Esophagus muscularis mucosa (tissue), 4 donors: Measurements from ENCODE around the gene STARD5. TPM values are rescaled to one million over a fixed set of nuclear protein-coding genes. Genes with fewer than 3 reads are reported as not detected.
A peak's percentile ranks its signal among the peaks of the same experiment; 100 is the strongest.

ENCODE experiments used
- DNase-seq: peaks from one replicate; pipeline ENCODE4 v3.0.0-alpha.2; 2017; ENCODE audit errors: extremely low spot score
- H3K27ac ChIP-seq, 4 donors: fragments of 200-600 bp; sonication (generic); replicated peaks in 1 of 4; 1 replicate in 3 of 4; 2 replicates in 1 of 4; pipeline ENCODE4 v1.5.1; 2016 to 2019; ENCODE audit warnings: mild to moderate bottlenecking in 1 of 4
- H3K27me3 ChIP-seq, 4 donors: fragments of 200-600 bp; sonication (generic); one replicate each; pipeline versions ENCODE4 v1.5.1 to v1.6.0; 2016 to 2019
- H3K36me3 ChIP-seq, 4 donors: fragments of 200-600 bp; sonication (generic); one replicate each; pipeline ENCODE4 v1.5.1; 2016 to 2019
- H3K4me1 ChIP-seq, 4 donors: fragments of 200-600 bp; sonication (generic); one replicate each; pipeline ENCODE4 v1.5.1; 2016 to 2019
- H3K4me3 ChIP-seq, 4 donors: fragments of 200-600 bp; sonication (generic); 1 replicate in 2 of 4; 2 replicates in 2 of 4; pipeline ENCODE4 v1.5.1; 2016 to 2019; ENCODE audit warnings: mild to moderate bottlenecking in 4 of 4, moderate library complexity in 1 of 4
- H3K9me3 ChIP-seq, 4 donors: fragments of 200-600 bp; sonication (generic); 1 replicate in 3 of 4; 2 replicates in 1 of 4; pipeline ENCODE4 v1.5.1; 2016 to 2019
- EP300 ChIP-seq: sonication (generic); formaldehyde crosslinking; IDR thresholded peaks from one replicate; pipeline ENCODE4 v1.6.1; 2017; ENCODE audit warnings: antibody characterized with exemption
- POLR2A ChIP-seq: fragments of 450-650 bp; IDR thresholded peaks from one replicate; pipeline ENCODE4 v1.6.1; 2017; ENCODE audit warnings: antibody characterized with exemption, moderate library complexity, mild to moderate bottlenecking, low read depth
- POLR2AphosphoS5 ChIP-seq, 2 donors: sonication (generic); formaldehyde crosslinking; IDR thresholded peaks; one replicate each; pipeline ENCODE4 v1.6.1; 2017; ENCODE audit warnings: antibody characterized with exemption in 2 of 2
- WGBS: methylation state at CpG from one replicate; pipeline ENCODE4 v1.1.5; 2018; 5-methylcytosine and 5-hydroxymethylcytosine counted together
- intact Hi-C: fragments of 100-400 bp; cut with DNase I; formaldehyde crosslinking; loops from one replicate; pipeline ENCODE4 v1.15.1; 2023
- total RNA-seq, 4 donors: library from RNA; depleted of rRNA; stranded (reverse); fragments of >200 nt; gene quantifications; one replicate each; pipeline versions ENCODE4 v1.1.0 to v1.2.1, GENCODE V29; 2016
- TF ChIP-seq, protein P1 (sequence below), 3 experiments: fragments of 200-600 bp in 2 of 3; fragments of 450-650 bp in 1 of 3; sonication (generic) in 2 of 3; IDR thresholded peaks; one replicate each; pipeline ENCODE4 v1.5.1; 2017 to 2019; ENCODE audit warnings: antibody characterized with exemption in 3 of 3, mild to moderate bottlenecking in 2 of 3, moderate library complexity in 1 of 3

Gene STARD5
- total RNA-seq, 4 donors from 2014 or later = 2.7 to 3.7 (median 3.0) TPM

- H3K4me3 ChIP-seq = no peak overlapping the region
- no peaks in the 10 kb centered on the region for H3K9me3 ChIP-seq
- no peaks in the 10 kb centered on the region for H3K27me3 ChIP-seq
- H3K4me1 ChIP-seq = peaks cover 4 to 5% (median 4%) of the 10 kb centered on the region in 4 donors
- intact Hi-C loops = loop anchor here (10.0 kb wide), 1 partner anchor 335 kb away; no protein-coding TSS in a partner anchor
- H3K36me3 ChIP-seq = no peaks in the 10 kb centered on the region
- TF ChIP-seq POLR2A (no peak), EP300 (no peak), POLR2AphosphoS5 (IDR thresholded peaks at IDR 0.05) (no peak)
- TF ChIP-seq, protein P1, sequence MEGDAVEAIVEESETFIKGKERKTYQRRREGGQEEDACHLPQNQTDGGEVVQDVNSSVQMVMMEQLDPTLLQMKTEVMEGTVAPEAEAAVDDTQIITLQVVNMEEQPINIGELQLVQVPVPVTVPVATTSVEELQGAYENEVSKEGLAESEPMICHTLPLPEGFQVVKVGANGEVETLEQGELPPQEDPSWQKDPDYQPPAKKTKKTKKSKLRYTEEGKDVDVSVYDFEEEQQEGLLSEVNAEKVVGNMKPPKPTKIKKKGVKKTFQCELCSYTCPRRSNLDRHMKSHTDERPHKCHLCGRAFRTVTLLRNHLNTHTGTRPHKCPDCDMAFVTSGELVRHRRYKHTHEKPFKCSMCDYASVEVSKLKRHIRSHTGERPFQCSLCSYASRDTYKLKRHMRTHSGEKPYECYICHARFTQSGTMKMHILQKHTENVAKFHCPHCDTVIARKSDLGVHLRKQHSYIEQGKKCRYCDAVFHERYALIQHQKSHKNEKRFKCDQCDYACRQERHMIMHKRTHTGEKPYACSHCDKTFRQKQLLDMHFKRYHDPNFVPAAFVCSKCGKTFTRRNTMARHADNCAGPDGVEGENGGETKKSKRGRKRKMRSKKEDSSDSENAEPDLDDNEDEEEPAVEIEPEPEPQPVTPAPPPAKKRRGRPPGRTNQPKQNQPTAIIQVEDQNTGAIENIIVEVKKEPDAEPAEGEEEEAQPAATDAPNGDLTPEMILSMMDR (IDR thresholded peaks at IDR 0.05) = no peak
- H3K27ac ChIP-seq = no peak overlapping the region
- 95% methylated on average over 2 of the region's 2 CpGs for WGBS
- DNase-seq = no peak
Observed at GRCh38 chr15:81329446-81329845, 5.5 kb upstream of the STARD5 start.

DNA sequence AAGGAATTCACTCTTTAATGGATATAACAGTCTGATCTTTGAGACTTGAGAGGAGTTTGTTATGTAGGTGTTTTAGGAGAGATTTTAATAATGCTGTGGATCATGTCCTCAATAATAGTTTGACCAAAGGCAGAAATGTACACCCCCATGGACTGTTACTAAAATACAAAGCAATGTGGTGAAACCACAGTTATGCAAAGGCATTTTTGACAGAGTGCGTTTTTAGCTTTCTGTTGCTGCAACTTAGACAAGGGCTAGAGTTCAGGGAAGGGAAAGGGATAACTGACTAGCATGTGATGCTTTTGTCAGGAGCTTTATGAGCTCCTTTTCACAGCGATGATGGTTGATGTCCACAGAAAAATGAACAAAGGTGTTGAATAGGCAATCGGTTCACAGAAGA is 3.6 kb upstream of the STARD5 start:
- Histone ChIP-seq H3K36me3 (no peaks in the 10 kb centered on the region), H3K27me3 (no peaks in the 10 kb centered on the region), H3K9me3 (no peaks in the 10 kb centered on the region), H3K4me1 (peaks cover 14 to 20% (median 20%) of the 10 kb centered on the region in 4 donors), H3K4me3 (no peak overlapping the region), H3K27ac (no peak overlapping the region)
- DNase-seq = no peak
- intact Hi-C loops = loop anchor here (10.0 kb wide), 1 partner anchor 333 kb away; no protein-coding TSS in a partner anchor
- WGBS = 86% methylated on average over 3 of the region's 3 CpGs
- TF ChIP-seq POLR2A (no peak), POLR2AphosphoS5 (IDR thresholded peaks at IDR 0.05) (no peak), EP300 (no peak)
- TF ChIP-seq, protein P1 (IDR thresholded peaks at IDR 0.05) = no peak

GRCh38 chr15:81326466-81327212 is 2.7 kb upstream of the STARD5 start:
- DNase-seq = no peak
- no peaks in the 10 kb centered on the region for H3K9me3 ChIP-seq
- H3K4me3 ChIP-seq = no peak overlapping the region
- WGBS = 90% methylated on average over 7 of the region's 7 CpGs
- H3K36me3 ChIP-seq = no peaks in the 10 kb centered on the region
- no peak overlapping the region for H3K27ac ChIP-seq
- H3K4me1 ChIP-seq = peaks cover 14 to 22% (median 21%) of the 10 kb centered on the region in 4 donors
- H3K27me3 ChIP-seq = no peaks in the 10 kb centered on the region
- TF ChIP-seq, protein P1 (IDR thresholded peaks at IDR 0.05) = no peak
- no peak for TF ChIP-seq EP300
- TF ChIP-seq POLR2AphosphoS5 (IDR thresholded peaks at IDR 0.05) = no peak
- no peak for TF ChIP-seq POLR2A
- intact Hi-C loops = loop anchor here (10.0 kb wide), 1 partner anchor 332 kb away; no protein-coding TSS in a partner anchor

DNA sequence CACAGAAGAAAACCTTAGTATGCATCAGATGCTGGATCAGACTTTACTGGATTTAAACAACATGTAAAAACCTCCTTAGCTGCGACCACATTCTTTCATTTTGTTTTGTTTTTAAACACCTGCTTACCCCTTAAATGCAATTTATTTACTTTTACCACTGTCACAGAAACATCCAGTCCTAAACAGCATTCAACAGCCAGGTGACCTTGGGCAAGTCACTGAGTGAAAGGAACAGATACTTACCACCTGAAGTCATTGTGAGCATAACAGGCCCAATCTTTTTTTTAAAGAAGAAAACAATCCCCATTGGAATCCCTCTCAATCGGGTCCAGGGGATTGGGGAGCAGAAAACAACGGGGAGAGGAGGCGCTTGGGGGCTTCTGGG is 390 bp downstream of the STARD5 start:
- Histone ChIP-seq H3K36me3 (peaks cover 0 to 19% (median 16%) of the 10 kb centered on the region in 4 donors), H3K9me3 (no peaks in the 10 kb centered on the region), H3K27me3 (no peaks in the 10 kb centered on the region), H3K4me1 (peaks cover 14 to 22% (median 21%) of the 10 kb centered on the region in 4 donors), H3K4me3 (peak overlapping the region; percentile 70 to 87 (median 76)), H3K27ac (peak overlapping the region; percentile 72 to 81 (median 77))
- intact Hi-C loops = loop anchor here (10.0 kb wide), 1 partner anchor 329 kb away; no protein-coding TSS in a partner anchor
- DNase-seq = no peak
- 14% methylated on average over 4 of the region's 4 CpGs for WGBS
- TF ChIP-seq POLR2AphosphoS5 (IDR thresholded peaks at IDR 0.05) (no peak), POLR2A (no peak), EP300 (no peak)
- TF ChIP-seq, protein P1 (IDR thresholded peaks at IDR 0.05) = no peak
